ENCODE measurements around the gene GNB5. TPM values are rescaled to one million over a fixed set of nuclear protein-coding genes. Genes with fewer than 3 reads are reported as not detected.

The GNB5 gene
- total RNA-seq, 1 experiment from 2014 or later: 29.8 TPM

- Mint-ChIP-seq H3K4me1 (no peaks in the 10 kb centered on the region), H3K9me3 (peaks cover 0 to under 1% of the 10 kb centered on the region in 2 experiments; a peak in 1 of 5 replicates), H3K4me3 (no peak overlapping the region), H3K36me3 (ENCODE audit: insufficient read depth in 1 of 3, low read depth in 3 of 3) (no peaks in the 10 kb centered on the region), H3K27me3 (ENCODE audit: low read depth) (no peaks in the 10 kb centered on the region), H3K27ac (no peak overlapping the region)
- Histone ChIP-seq H3K27me3 (ENCODE audit: insufficient read depth, low read length) (no peaks in the 10 kb centered on the region), H3K23me2 (ENCODE audit: insufficient read length, low read depth, low read length, poor library complexity, severe bottlenecking) (no peaks in the 10 kb centered on the region), H3K18ac (ENCODE audit: insufficient read length, low read depth, low read length) (no peak overlapping the region), H3K4me2 (ENCODE audit: insufficient read depth, insufficient read length, low read length) (no peak overlapping the region), H4K5ac (ENCODE audit: insufficient read length, low read depth, low read length) (no peak overlapping the region), H4K8ac (replicated peaks; ENCODE audit: insufficient read length, low read depth, low read length) (no peak overlapping the region), H2BK120ac (ENCODE audit: low read depth, low read length, poor library complexity, severe bottlenecking) (no peak overlapping the region), H3T11ph (ENCODE audit: low read length) (no peak overlapping the region), H2AK5ac (ENCODE audit: insufficient read length, low read length) (no peak overlapping the region), H3K14ac (ENCODE audit: insufficient read depth, low read length) (no peak overlapping the region), H4K20me1 (ENCODE audit: control insufficient read depth, insufficient read depth, insufficient read length) (no peaks in the 10 kb centered on the region), H2BK15ac (ENCODE audit: low read depth, low read length) (no peak overlapping the region), H2BK5ac (ENCODE audit: insufficient read length, low read length) (no peak overlapping the region), H3K4ac (ENCODE audit: low read depth, low read length) (no peak overlapping the region), H3K4me1 (ENCODE audit: insufficient read depth, low read length) (no peaks in the 10 kb centered on the region), H3K27ac (ENCODE audit: insufficient read length, low read depth, low read length) (no peak overlapping the region), H4K91ac (ENCODE audit: insufficient read length, low read depth, low read length) (no peak overlapping the region), H3K23ac (ENCODE audit: insufficient read length, low read depth, low read length) (no peak overlapping the region), H3K79me1 (ENCODE audit: insufficient read depth, low read depth, low read length, poor library complexity, severe bottlenecking) (no peaks in the 10 kb centered on the region), H3K79me2 (ENCODE audit: insufficient read depth, low read length) (no peaks in the 10 kb centered on the region), H2BK12ac (ENCODE audit: insufficient read length, low read depth, low read length) (no peak overlapping the region), H2AFZ (ENCODE audit: low read length) (no peak overlapping the region), H3K56ac (ENCODE audit: insufficient read length, low read depth, low read length) (no peak overlapping the region), H3K9me3 (ENCODE audit: control insufficient read depth, low read depth, low read length) (no peaks in the 10 kb centered on the region), H2BK20ac (ENCODE audit: low read depth, low read length, poor library complexity, severe bottlenecking) (no peak overlapping the region), H3K9ac (ENCODE audit: extremely low read depth, insufficient read length, low read length) (no peak overlapping the region)
- no peak for TF ChIP-seq CTCF (conservative IDR thresholded peaks at IDR 0.05)
- WGBS (ENCODE audit: extremely low coverage, insufficient read length, low lambda C conversion rate): no CpG with 5 or more reads among the region's 4 CpGs
- DNase-seq: no peak
These were observed 95.5 kb downstream of the GNB5 start for GRCh38 chr15:52095597-52096262.

Measured in H9 (cell line).